ENCODE data around the gene NOL9.

The NOL9 gene

DNA sequence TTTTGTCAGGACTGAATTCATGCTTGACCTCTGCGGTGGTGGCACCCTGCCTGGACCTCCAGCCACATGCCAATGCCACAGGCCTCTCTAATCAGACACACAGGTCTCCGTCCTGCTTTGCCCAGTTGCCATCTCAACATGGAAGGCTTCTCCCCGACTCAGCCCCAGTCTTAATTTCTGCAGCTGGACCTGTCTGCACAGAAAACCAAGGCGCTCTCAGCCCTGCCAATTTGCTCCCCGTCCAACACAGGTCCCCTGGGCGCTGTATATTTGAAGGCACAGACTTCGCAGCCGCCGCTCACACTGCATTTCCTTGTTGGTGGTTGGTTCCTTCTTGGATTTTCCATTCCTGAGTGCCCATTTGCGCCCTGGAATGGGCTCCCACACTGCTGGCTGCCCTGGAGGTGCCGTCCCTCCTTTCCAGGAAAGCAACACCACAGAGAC is 34.8 kb downstream of the NOL9 start:
- DNase-seq, result no peak

DNA sequence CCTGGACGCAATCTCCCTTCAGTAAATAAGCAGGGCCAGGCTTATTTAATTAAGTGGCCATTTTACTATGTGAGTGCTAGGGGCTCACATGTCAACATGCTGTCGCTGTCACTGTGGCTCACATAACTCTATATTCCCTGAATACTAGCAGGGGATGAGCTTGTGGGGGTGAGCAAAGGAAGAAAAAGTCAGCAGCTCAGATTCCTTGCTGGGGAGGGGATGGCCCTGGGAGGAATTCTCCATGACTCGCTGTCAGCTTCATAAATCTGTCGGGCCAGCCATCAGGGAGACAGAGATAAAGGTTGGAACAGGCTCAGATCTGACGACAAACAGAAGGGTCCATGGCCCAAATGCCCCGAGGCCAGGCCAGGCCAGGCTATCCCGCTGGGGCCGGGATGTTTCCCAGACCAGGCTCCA is 36.9 kb downstream of the NOL9 start:
- DNase-seq, result no peak

DNA sequence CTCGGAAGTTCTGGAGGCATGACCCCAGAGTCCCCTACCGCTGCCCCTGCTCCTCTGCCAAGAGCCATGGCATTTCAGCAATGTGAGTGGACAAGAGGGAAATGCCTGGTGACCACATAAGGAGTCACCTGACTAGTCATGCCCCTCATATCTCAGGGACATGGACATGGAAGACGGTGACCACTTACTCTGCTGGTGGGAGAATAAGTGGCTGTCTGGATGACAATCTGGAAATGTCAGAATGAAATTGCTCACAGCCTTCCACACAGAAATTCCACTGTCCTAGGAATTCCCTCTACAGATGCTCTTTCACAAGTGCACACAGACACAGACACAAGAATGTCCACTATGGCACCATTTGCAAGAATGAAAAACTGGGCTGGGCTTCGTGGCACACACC is 38.5 kb downstream of the NOL9 start:
- DNase-seq, result no peak

DNA sequence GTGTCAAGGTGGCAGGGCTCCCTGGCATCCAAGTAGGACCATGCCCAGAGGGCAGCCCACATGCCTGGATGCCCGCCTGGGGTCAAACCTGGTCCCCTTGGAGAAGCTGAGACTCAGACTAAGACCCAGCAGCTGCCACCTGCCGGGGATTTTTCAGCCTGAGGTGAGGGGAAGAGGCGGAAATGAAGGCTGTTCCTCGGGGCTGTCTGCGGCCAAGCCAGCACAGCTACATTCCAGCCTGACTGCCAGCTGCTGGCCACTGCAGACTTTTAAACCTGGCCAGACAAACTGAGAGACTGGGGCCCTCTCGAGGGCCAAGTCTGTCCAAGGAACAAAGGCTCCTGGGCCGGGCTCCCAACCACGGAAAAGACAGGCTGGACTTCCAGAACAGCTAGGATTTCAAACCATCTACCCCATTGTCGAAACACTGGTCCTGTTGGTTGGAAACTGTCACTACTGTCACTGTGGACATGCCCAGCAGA is 41.0 kb downstream of the NOL9 start:
- no peak for DNase-seq

DNA sequence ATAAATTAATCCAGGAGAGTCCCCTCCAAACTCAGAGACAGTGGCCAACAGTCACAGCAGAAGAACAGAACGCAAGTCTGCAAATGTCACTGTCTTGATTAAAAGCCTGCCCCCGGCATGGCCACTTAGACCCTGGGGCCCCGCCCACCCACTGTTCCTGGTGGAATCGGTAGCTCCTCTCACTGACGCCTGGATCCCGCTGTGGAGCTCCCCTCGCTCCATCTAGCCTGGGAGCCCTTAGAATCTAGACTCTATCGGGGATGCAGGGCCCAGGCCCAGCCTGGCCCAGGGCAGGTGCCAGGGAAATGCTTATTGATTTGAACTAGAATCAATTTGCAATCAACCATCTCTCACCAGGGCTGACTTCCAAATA is 41.4 kb downstream of the NOL9 start:
- no peak for DNase-seq

DNA sequence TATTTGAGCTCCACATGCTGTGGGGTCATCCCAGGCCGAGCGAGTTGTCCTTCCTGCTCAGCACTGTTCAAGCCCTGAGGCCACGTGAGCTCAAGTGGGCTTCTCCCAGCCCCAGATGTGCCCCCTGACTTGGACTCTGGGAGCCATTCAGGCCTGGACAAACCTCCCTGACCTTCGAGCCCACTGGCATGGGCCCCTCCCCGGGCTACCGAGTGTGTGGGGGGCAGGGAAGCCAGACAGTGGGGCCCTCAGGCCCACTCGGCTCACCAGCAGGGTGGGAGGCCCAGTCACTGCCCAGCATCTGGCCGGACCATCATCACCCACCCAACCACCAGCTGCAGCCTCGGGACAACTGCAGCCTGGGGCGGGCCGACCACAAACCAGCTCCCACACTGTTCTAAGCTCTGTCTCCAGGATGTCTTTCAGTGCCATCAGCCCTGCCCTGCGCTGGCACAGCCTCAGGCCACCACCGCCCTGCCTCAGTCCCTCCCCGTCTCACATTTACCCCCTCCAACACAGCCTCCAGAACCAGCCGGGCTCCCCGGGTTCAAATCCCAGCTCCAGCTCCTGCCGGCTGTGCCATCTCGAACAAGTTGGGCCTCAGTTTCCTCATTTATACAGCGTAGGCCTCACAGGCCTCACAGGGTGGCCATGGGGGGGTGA is 41.9 kb downstream of the NOL9 start:
- no peak for DNase-seq

DNA sequence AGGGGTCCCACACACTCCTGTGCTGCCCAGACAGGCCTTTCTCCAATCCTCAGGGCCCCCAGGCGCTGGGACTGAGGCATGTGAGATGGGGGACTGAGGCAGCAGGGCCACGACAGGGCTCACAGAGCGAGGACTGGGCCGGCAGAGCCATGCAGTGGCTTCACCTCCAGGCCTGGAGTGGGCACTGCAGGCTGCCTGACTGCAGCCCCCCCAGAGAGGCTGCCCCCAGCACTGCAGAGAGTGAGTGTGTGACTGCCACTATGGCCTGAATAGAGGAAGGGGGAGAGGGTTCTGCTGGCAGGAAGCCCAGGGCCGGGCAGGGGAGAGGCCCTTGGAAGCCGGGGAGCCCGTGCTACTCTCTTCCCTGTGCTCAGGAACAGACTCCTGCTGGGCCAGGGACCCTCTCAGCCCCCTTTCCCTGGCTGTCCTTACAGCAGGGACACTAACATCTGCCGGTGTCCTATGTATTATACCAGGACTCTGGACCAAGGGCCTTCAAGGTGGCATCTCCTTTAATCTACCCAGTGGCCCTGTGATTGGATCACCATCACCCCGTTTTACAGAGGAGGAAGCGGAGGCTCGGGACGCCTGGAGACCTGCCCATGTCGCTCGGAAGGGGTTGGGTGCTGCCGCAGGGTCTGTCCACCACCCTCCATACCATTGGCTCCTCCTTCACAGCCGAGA is 42.6 kb downstream of the NOL9 start:
- no peak for DNase-seq

DNA sequence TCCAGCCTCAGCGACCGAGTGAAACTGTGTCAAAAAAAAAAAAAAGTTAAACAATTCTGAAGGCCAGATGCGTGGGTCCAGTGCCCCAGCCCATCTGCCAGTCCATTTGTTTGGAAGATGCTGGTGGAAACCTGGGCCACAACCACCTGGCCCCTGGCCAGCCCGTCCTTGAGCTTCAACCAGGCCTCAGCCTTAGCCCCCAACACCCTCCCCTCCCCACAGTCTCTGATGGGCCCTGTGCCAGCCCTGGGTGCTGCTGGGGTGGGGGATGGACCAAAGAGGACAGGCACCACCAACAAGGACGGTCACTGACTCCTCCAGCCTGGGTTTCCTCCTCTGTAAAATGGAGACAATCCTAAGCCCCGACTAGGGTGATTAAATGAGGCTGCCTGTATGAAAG is 43.3 kb downstream of the NOL9 start:
- DNase-seq, result no peak

DNA sequence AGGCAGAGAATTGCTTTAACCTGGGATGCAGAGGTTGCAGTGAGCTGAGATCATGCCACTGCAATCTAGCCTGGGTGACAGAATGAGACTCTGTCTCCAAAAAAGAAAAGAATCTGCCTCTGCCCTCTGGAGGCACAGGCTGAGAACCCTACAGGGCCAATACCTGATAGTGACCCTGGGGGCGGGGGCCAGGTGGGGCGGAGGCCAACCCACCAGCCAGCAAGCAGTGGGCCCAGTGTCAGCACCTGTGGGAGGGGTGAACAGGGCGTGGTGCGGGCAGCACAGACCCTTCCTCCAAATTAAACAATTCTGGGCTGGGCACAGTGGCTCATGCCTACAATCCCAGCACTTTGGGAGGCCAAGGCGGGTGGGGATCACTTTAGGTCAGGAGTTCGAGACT is 43.8 kb downstream of the NOL9 start:
- no peak for DNase-seq

DNA sequence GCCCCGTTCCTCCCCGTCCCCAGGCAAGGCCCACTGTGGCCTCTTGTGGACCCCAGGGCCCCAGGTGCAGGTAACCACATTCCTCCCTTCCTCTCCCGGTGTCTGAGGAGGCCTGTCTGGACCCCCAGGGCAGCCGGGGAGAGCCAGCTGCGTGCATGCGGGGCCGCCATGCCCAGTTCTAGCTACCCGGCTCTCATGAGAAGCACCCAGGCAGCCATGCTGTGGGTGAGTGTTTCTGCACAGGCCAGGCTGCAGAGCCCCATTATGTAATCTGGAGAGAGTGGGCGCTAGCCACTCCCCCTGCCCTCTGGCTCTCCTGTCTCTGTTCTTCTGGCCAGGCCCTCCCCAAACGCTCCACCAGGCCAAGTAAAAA is 44.4 kb downstream of the NOL9 start:
- no peak for DNase-seq

DNA sequence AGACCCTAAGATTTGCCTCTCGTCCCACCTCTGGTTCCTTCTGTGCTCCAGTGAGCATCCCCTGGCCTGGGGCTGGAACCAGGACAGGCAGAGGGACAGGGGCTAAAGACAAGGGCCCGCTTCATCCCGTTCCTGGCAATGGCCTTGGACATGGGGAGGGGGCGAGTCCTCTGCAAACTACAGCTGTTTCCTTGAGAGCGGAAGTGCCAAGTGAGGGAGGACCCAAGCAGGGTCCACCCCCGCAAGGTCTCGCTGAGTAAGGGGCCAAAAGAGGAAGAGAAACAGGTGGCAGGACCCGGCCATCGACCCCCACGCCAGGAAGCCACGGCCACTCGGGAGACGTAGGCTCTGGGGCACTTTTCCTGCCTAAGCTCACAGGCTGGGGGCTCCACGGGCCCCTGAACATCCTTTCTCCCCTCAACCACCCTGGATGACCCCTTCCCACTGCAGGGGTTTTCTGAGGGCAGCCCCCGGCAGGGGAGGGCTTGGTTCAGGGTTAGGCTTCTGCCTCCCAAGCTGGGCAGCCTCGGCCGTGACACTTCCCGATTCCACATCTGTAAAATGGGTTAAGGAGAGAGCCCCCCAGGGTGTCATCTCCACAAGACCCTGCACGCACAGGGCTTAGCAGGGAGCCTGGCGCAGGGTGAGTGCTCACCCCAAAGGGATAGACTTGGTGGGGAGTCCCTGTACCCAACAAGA is 44.9 kb downstream of the NOL9 start:
- DNase-seq, result no peak

DNA sequence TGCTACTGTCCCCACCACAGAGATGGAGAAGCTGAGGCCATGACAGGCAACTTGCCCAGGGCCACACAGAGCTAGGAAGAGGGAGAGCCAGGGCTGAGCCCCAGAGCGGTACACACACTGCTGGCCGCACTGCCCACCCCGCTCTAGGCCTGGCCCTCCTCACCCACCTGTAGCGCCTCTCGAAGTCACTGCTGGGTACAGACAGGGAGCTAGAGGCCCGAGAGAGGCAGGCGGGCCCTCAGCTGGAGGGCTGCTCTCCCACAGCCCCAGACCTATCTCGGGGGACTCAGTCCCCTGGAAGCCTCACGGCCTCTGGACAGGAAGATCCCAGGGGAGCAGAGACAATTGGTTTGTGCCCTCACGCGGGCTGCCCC is 45.5 kb downstream of the NOL9 start:
- DNase-seq, result no peak

DNA sequence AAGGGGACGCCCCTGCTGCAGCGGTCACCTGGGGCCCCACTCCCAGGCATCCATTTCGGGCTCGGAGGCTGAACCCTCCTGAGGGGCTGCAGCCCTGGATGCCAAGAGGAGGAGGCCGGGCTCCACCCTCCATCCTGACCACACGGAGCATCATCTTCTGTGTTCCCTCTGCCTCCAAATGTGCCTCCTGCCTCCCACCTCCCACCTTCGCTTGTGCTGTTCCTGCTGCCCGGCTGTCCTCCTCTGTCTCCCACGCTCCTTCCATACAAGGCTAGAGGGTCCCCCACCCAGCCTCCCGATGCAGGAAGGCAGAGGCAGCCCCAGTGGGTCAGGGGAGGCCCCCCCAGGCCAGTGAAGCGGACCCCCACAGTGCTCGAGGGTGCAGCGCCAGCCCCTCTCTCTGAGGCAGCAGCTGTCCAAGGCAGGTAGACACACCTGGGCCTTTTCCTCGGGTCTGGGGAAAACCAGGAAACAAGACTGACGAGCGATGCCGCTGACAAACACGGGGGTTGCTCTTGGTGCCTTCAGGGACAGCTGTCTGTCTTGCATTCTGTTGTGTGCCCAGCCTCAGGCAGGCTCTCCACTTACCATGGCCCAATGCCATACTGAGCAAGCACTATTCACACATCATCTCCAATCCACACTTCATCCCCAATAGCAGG is 46.0 kb downstream of the NOL9 start:
- DNase-seq, result no peak

DNA sequence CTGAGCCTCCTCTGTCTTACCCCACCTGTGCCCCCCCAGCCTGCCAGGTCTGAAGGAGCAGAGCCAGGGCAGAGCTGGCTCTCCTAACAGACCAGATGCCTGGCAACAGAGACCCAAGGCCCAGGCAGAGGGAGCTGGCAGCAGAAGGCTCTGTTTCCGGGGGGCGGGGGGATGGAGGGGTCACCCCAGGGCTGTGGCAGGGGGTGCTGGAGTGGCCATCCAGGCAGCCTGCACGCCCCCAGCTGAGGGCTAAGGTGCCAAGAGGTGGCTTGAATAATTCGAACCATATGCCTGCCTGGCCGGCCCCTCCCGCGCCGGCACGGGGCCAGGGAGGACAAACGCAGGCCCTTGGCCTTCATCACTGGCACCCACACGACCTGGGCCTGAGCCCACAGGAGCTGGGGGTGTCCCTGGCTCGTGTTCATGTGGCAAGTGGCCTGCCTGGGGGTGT is 46.8 kb downstream of the NOL9 start:
- DNase-seq, result no peak

DNA sequence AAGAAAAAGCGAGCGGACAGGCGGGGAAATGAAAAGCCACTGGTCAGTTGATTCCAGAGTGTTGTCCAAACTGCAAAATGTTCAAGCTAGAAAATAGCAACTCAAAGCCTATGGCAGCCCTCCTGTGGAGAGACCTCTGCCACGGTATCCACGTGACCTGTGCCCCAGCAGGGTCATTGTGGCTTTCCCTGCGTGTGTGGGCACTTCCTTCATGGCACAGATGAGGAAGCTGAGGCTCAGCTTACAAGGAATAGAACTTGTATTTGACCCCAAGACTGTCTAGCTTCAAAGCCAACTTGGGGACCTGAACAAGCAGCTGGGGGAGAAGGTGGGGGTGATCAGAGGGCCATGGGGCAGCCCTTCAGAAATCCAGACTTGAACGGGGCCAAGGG is 47.3 kb downstream of the NOL9 start:
- DNase-seq, result no peak

DNA sequence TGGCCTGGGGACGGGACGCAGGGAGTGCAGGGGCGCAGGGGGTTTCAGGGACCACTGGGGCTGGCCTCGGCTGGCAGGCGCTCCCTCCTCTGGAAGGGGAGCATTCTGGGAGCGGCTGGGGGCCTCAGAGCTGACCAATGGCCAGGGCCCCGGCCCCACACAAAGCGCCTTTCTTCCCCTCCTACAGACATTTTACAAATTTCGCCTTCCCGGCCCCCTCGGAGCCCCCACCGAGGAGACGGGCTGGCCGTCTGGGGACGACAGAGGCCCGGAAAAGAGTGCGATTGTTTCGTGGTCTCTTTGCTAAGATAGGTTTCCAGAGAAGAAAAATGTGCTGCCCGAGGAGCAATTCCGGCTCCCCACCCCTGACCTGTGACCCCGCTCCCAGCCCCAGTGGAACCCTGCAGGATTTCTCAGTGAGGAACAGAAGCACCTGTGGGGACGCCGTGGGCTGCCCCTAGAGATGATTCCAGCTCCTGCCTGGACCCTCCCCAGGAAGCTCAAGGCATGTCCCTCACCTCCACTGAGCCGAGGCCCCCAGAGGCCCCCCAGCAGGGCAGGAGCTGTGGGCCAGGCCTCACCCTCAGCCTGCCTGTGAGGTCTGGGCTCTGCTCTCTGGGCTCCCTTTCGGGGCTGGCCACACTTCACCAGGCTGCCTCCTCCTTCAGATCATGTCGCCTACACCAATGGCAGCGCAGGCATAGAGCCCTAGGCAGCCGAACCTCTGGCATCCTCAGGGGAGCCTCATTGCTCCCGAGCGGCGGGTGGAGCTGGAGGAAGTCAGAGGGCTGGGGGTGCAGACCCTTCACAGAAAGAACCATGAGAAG is 47.9 kb downstream of the NOL9 start:
- no peak for DNase-seq

DNA sequence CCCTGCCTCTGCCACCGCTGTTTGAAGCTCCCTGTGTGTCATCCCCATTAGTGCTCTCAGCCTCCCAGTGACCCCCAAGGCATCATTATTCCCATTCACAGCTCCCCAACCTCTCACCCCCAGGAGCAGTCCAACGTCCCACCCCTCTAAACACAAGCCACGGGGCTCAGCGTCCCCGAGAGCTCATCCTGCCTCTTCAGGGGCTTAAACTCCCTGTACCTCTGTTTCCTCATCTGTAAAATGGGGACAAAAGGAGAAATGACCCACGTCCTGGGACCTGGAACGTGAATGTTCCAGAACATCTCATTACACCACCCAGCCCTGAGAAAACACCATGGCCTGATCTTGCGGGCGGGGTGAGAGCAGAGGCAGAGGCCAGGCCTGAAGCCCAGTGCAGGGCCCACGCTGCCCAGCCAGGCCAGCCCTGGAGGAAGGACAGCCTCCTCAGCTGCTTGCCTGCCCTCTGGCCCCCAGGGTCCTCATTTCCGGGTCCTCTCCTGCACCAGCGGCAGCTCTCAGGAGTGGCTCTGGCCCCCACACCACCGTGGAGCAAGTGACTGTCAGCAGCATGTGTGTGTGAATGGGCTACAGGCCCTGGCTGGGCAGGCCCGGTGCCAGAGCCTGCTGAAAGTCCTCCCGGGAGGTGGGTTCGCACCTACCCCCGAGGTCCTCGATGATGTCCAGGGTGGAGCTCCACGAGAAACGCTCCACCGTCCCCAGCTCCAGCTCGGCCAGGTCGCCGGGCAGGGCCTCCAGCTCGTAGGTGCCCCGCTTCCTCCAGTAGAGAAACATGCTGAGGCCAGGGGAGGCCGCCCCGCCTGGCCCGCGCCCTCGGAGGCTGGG is 48.7 kb downstream of the NOL9 start:
- DNase-seq, result no peak

DNA sequence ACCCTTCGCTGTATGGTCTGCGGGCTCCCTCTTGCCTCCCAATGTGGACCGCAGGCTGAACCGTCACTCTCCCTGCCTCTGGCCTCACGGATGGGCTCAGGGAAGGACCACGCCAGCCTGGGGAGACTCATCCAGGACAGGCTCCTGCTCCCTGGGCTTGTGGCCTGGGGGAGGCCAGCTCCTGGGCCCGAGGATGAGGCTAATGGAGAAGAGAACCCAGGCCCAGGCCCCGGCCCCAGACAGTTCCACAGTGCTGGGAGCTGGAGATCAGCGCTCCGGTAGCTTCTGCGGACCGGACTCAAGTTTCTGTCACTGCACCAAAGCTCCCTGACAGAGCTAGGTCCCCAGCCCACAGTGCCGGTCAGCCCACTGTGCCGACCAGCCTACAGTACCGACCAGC is 49.4 kb downstream of the NOL9 start:
- no peak for DNase-seq

DNA sequence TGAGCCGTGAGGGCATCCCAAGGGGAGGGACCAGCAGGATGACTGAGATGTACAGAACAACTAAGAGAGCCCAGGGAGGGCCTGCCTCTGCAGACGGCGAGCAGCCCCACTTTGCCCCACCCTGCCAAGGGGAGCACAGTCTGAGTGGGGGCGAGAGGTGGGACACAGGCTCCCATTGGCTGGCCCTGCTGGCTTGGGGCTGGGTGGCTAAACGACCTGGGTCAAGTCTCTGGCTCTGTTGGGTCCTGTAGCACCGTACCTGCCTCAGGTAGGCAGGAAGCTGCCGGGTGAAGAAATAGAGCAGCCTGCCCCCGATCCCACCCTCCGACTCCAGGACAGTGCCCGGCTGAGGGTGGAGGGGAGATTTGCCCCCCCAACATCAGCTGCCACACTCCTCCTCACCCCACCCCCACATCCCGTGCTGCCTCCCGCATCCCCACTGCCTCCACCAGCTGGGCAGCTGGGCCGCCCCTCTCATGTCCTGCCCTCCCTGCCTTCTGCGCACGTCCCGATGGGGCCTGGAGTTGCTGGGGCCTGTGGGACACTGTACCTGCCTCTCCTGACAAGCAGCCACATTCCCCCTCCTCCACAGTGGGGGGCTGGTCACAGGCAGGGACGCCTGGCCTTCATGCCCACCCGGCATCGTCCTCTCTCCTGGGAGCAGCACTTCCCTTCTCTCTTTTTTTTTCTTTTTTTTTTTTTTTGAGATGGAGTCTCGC is 50.3 kb downstream of the NOL9 start:
- DNase-seq, result no peak

DNA sequence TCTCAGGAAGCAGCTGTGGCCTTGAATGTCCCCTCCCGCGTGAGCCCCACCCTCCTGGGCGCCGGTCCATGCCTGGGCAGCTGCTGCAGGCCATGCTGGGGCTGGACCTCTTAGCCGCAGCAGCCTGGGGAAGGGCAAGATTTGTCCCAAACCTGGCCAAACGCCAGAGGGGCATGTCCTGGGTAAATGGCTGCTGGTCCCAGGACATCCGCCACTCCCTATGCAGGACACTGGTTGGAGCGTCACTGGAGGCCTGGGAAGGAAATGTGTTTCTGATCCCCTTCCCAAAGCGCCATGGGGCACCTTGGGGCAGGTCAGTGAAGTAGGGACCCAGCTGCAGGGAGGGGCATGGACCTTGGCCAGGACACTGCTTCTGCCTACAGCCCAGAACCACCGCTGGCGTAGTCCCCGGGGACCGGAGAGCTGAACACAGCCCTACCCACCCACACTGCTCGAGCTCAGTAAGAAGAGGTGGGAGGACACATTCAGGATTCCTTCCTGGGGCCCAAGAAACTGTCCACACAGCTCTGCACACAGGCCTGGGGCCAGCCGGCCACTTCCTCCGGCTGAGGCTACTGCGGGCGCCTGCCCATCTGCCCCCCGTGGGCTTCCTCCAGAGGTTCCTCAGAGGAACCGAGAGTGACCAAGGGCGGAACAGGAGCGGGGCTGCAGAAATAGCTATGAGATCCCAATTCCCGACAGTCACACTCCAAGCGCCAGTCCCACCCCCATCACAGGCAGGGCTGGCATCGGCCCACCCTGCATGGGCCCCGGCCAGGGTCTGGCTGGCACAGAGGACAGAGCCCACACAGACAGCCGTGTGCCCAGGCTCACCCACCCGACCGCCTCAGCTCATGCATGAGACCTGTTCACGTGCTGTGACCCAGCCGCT is 52.1 kb downstream of the NOL9 start:
- DNase-seq, result no peak

Data from GOT3 (cell line).